D721Med (cell line): Measurements from ENCODE around the gene IL18.

Experiments used
- DNase-seq: peaks from one replicate; pipeline ENCODE4 v3.0.0; 2011; ENCODE audit warnings: low spot score; ENCODE audit not compliant: insufficient read length
- FAIRE-seq: peaks from 2 replicates; lab custom pipeline; 2011; peaks lifted over from hg19 to GRCh38; lab: Jason Lieb, UNC
- TF ChIP-seq, protein P1 (sequence below): IDR thresholded peaks from 2 replicates; pipeline ENCODE4 v1.5.1; 2012; ENCODE audit warnings: mild to moderate bottlenecking, control low read depth; ENCODE audit not compliant: insufficient read depth; ENCODE audit errors: missing control alignments

Gene IL18

DNA sequence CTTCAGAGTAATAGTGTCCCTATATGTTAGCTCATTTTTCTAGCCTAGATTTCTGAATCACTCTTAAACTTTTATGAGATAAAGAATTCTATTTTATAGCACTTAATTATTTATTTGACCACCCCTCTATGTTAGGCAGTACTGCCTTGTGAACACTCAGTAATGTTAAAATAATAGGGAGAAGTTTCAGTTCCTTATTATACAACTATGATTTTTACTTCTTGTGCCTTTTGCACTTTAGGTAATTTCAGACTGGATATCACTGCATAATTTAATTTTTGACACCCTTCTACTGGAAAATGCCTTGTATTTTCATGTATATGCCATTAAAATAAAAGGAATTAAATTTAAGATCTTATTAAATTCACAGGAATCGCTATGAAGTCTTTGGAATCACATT lies 14.5 kb upstream of the IL18 start:
- FAIRE-seq (no peak), DNase-seq (no peak)

DNA sequence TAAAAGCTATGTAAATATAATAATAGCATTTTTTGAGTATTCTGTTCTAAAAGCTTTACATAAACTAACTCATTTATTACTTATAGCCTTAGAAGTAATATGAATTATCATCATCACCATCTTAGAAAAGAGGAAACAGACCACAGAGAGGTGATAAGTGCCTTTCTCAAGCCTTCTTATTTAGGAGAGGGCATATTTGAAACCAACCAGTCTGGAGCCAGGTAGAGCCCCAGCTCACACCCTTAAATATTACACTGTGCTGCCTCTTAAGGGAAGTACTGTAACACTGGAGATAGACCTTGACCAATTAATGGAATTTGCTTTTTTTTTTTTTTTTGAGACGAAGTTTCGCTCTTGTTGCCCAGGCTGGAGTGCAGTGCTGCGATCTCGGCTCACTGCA lies 13.7 kb upstream of the IL18 start:
- TF ChIP-seq, protein P1, sequence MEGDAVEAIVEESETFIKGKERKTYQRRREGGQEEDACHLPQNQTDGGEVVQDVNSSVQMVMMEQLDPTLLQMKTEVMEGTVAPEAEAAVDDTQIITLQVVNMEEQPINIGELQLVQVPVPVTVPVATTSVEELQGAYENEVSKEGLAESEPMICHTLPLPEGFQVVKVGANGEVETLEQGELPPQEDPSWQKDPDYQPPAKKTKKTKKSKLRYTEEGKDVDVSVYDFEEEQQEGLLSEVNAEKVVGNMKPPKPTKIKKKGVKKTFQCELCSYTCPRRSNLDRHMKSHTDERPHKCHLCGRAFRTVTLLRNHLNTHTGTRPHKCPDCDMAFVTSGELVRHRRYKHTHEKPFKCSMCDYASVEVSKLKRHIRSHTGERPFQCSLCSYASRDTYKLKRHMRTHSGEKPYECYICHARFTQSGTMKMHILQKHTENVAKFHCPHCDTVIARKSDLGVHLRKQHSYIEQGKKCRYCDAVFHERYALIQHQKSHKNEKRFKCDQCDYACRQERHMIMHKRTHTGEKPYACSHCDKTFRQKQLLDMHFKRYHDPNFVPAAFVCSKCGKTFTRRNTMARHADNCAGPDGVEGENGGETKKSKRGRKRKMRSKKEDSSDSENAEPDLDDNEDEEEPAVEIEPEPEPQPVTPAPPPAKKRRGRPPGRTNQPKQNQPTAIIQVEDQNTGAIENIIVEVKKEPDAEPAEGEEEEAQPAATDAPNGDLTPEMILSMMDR: no peak
- no peak for FAIRE-seq
- DNase-seq: no peak

More for the DNA sequence above, 14.5 kb upstream of the IL18 start:
- TF ChIP-seq, protein P1: no peak

DNA sequence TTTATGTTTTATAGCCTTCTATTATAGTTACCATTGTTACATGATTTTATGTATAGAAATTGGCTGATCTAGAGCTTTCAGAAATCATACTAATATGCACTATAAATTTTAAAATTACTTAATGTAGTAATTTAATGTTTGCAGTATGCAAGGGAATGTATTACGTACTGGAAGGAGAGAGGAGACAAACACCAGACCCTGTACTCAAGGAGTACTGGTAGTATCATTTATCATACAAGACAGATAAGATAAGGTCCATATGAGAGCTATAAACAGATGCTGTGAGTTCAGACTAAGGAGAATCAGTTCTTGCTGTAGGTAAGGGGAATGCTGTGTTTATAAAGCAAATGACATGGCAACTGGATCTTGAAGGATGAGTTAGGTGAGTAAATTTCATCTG lies 12.2 kb upstream of the IL18 start:
- TF ChIP-seq, protein P1: no peak
- FAIRE-seq (no peak), DNase-seq (no peak)

DNA sequence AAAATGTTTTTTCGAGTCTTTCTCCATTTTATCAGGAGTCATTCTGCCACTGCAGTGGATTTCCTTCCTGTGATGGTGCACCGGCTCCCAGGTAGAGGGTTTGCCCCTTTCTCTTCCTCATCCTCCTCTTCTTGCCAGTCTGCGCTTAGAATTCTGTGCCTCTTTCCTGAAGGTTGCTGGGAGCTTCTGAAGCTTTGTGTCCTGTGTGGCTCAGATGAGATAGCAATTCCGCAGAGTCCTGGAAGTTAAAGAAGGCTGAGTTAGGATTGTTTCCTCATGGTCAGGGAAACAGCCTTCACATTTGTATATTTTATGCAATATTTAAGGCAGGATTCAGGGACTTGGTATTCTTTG lies 11.7 kb upstream of the IL18 start:
- DNase-seq (no peak), FAIRE-seq (no peak)
- TF ChIP-seq, protein P1: no peak

DNA sequence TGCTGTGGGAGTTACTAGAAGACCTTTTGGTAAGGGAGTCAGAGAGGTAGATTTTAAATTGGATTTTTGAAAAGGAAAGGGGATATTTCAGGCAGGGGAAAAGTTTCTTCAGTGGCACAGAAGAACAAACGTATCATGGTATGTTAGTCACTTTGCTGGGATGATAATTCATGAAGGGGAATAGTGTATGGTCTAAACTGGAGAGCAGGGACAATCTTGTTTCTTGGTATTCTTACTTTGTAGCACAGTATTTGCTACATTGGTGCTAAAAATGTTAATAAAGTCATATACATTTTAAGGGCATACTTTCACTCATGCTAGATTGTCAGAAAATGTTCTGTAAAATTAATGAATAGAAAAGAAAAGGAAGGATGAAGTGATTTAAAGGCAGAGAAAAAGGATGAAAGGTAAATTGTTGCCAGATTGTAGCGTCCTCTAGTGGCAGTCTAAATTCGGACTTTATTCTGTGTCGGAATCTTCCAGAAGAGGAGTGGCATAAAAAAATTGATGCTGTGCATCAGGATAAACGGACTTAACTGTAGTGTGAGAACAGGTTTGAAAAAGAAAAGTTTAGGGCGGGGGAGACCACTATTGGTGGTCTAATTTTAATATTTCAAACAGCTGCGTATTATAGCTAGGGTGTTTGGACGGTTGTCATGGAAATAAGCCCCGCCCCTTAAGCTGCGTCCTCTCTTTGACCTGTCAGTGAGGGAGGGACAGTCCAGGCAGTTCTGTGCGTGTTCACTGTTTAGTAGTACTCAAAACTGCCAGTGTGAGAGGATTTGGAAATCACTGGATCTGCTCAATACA lies 11.1 kb upstream of the IL18 start, which contains the start of gene BCO2:
Gene BCO2, plus strand, starts transcription at position 724 of the 810 bp plus-strand sequence. CDS start 90 bp downstream, outside the sequence.
- TF ChIP-seq, protein P1: peak; percentile 57
- no peak for DNase-seq
- peak; percentile 56 for FAIRE-seq

DNA sequence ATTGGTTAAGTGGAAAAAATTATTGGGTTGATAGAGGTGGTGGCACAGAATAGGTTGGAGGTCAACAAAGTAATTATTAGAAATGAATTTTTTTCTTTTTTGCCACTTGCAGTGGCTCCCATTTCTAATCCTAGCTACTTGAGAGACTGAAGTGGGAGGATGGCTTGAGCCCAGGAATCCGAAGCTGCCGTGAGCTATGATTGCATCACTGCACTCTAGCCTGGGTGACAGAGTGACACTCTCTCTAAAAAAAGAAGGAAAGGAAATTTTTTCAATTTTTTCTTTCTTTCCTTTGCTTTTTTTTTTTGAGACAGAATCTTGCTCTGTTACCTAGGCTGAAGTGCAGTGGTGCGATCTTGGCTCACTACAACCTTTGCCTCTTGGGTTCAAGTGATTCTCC lies 9.3 kb upstream of the IL18 start:
- DNase-seq (no peak), FAIRE-seq (no peak)
- TF ChIP-seq, protein P1: no peak

DNA sequence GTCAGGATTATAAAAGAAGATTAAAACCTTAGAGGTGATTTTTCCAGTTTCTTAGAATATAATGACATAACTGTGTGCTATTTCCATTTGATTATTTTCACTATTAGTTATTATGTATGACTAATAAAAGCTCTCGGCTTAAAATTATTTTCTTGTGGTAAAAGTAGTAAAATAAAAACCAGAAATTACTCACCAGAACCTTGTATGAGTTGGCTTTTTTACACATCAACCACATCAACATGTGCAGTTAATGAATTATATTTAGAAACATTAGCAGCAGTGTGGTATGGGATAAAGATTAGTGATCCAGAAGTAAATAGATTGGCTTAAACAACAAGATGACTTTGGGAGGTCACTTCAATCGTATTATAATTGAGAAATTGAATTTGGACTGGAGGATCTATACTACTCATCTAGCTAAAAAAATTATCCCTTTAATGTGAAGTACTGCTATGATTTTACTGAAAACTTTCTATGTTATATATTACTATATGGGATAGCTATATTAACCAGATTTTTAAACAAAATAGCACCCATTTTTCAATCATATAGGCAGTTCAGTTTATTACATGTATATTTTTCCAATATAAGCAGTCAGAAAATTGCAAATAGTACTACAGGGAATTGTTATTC lies 8.6 kb upstream of the IL18 start:
- TF ChIP-seq, protein P1: no peak
- peak; percentile 46 for FAIRE-seq
- DNase-seq: no peak
